ENCODE data around the gene NKPD1. TPM values are rescaled to one million over a fixed set of nuclear protein-coding genes. Genes with fewer than 3 reads are reported as not detected.

Gene NKPD1
- total and polyA plus RNA-seq, 10 of the 15 experiments (the other 5 are each of a cell fraction or from before 2014, with no cell fraction given) = 0.05 to 0.18 (median 0.06) TPM; not detected in 7

DNA sequence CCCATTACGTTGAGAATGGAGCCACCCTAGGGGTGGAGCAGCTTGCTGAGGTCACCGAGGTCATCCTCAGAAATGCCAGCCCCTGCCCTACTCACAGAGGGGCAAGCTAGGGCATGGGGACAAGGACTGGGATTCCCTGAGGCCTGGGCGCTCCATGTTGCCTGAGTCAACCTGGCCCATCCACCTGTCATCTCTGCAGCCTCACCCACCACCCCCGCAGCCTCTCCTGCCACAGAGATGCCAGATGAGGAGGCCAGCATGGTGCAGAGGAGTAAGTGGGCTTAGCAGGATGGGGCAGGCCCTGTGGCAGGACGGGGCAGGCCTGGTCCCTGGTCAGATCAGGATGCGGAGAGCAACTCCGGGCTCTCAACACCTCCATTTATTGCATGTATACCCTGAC is 9.5 kb downstream of the NKPD1 start:
- SMC1A ChIA-PET (ENCODE audit: uncharacterized antibody, unreplicated experiment) = no interaction called here
- H3K36me3 ChIP-seq (ENCODE audit: control insufficient read depth in 2 of 2, insufficient read depth in 2 of 2, low read length in 1 of 2) = peaks cover 0 to 4% of the 10 kb centered on the region in 2 experiments; a peak in 2 of 4 replicates
- POLR2A ChIA-PET = no interaction called here
- TF ChIP-seq, protein P1, sequence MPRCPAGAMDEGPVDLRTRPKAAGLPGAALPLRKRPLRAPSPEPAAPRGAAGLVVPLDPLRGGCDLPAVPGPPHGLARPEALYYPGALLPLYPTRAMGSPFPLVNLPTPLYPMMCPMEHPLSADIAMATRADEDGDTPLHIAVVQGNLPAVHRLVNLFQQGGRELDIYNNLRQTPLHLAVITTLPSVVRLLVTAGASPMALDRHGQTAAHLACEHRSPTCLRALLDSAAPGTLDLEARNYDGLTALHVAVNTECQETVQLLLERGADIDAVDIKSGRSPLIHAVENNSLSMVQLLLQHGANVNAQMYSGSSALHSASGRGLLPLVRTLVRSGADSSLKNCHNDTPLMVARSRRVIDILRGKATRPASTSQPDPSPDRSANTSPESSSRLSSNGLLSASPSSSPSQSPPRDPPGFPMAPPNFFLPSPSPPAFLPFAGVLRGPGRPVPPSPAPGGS (IDR thresholded peaks at IDR 0.05; ENCODE audit: borderline replicate concordance, insufficient read depth, low read depth, low read length, poor library complexity, severe bottlenecking) = peak; percentile 25
- TF ChIP-seq NR2F1 (conservative IDR thresholded peaks at IDR 0.05) = 0 out of 2 replicates have a peak, but pooled peaks have one; percentile 9
- TF ChIP-seq, protein P2, sequence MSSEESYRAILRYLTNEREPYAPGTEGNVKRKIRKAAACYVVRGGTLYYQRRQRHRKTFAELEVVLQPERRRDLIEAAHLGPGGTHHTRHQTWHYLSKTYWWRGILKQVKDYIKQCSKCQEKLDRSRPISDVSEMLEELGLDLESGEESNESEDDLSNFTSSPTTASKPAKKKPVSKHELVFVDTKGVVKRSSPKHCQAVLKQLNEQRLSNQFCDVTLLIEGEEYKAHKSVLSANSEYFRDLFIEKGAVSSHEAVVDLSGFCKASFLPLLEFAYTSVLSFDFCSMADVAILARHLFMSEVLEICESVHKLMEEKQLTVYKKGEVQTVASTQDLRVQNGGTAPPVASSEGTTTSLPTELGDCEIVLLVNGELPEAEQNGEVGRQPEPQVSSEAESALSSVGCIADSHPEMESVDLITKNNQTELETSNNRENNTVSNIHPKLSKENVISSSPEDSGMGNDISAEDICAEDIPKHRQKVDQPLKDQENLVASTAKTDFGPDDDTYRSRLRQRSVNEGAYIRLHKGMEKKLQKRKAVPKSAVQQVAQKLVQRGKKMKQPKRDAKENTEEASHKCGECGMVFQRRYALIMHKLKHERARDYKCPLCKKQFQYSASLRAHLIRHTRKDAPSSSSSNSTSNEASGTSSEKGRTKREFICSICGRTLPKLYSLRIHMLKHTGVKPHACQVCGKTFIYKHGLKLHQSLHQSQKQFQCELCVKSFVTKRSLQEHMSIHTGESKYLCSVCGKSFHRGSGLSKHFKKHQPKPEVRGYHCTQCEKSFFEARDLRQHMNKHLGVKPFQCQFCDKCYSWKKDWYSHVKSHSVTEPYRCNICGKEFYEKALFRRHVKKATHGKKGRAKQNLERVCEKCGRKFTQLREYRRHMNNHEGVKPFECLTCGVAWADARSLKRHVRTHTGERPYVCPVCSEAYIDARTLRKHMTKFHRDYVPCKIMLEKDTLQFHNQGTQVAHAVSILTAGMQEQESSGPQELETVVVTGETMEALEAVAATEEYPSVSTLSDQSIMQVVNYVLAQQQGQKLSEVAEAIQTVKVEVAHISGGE (CRISPR knock-in tag; IDR thresholded peaks at IDR 0.05) = no peak
- BruUV-seq (replicated peaks) = no TSS peak
- H3K4me3 ChIP-seq = no peak overlapping the region
- 92% methylated on average over 7 of the region's 7 CpGs for WGBS (ENCODE audit: insufficient coverage, insufficient replicate concordance, low lambda C conversion rate, missing lambda C conversion rate)
- H3K9me3 ChIP-seq (replicated peaks; ENCODE audit: control insufficient read depth, insufficient read depth, low read length) = no peaks in the 10 kb centered on the region; the same call in 2 of the 3 replicates
- no peak for ATAC-seq
- no peak for FAIRE-seq
- no peaks in the 10 kb centered on the region for H3K79me2 ChIP-seq (ENCODE audit: control insufficient read depth, insufficient read depth, low read length)
- no peak overlapping the region for H3K27ac ChIP-seq (ENCODE audit: control insufficient read depth, insufficient read depth)
- H4K20me1 ChIP-seq (ENCODE audit: control insufficient read depth, insufficient read depth) = no peaks in the 10 kb centered on the region
- peaks cover 5 to 9% of the 10 kb centered on the region in 2 experiments; a peak in 3 of 4 replicates for H3K27me3 ChIP-seq (replicated peaks in 1 of 2; ENCODE audit: control insufficient read depth in 2 of 2, insufficient read depth in 2 of 2, low read length in 1 of 2)
- no peak for DNase-seq (ENCODE audit: low read depth, low spot score)
- H3K4me1 ChIP-seq (ENCODE audit: control insufficient read depth, insufficient read depth, low read length) = peaks cover 14% of the 10 kb centered on the region
- in situ Hi-C loops (cut with MboI) = no loop called here
- intact Hi-C loops (cut with micrococcal nuclease; ENCODE audit: unreplicated experiment) = no loop called here
- no peak overlapping the region for H2AFZ ChIP-seq (ENCODE audit: control insufficient read depth, low read depth, low read length)
- RAD21 ChIA-PET (ENCODE audit: unreplicated experiment) = interaction anchor here (1.2 kb wide), 1 partner anchor 162 kb away, joined by 3 read pairs; no protein-coding TSS in a partner anchor
- H3K9ac ChIP-seq (ENCODE audit: control insufficient read depth, insufficient read depth, low read length) = no peak overlapping the region
- CTCF ChIA-PET = no interaction called here
- H3K4me2 ChIP-seq (ENCODE audit: control insufficient read depth, insufficient read depth) = no peak overlapping the region
